ENCODE data around the gene SOX5. TPM values are rescaled to one million over a fixed set of nuclear protein-coding genes. Genes with fewer than 3 reads are reported as not detected.
"Not testable (repeated sequence)": the region's sequence is repeated elsewhere in the genome, so short reads cannot be mapped to it uniquely, and the experiment has no call there.

Gene SOX5
- total RNA-seq, 1 donor from 2014 or later, result 86.8 TPM

GRCh38 chr12:23729359-23729758, 220.1 kb downstream of the SOX5 start:
- H3K27me3 Mint-ChIP-seq (ENCODE audit: low read depth), result no peaks in the 10 kb centered on the region
- H3K36me3 Mint-ChIP-seq (ENCODE audit: low read depth), result peaks cover 47% of the 10 kb centered on the region
- TF ChIP-seq, protein P1, sequence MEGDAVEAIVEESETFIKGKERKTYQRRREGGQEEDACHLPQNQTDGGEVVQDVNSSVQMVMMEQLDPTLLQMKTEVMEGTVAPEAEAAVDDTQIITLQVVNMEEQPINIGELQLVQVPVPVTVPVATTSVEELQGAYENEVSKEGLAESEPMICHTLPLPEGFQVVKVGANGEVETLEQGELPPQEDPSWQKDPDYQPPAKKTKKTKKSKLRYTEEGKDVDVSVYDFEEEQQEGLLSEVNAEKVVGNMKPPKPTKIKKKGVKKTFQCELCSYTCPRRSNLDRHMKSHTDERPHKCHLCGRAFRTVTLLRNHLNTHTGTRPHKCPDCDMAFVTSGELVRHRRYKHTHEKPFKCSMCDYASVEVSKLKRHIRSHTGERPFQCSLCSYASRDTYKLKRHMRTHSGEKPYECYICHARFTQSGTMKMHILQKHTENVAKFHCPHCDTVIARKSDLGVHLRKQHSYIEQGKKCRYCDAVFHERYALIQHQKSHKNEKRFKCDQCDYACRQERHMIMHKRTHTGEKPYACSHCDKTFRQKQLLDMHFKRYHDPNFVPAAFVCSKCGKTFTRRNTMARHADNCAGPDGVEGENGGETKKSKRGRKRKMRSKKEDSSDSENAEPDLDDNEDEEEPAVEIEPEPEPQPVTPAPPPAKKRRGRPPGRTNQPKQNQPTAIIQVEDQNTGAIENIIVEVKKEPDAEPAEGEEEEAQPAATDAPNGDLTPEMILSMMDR (conservative IDR thresholded peaks at IDR 0.05), result no peak
- no peaks in the 10 kb centered on the region for H3K4me1 Mint-ChIP-seq
- no peak overlapping the region for H3K4me3 Mint-ChIP-seq
- H3K9me3 Mint-ChIP-seq, result peaks cover 3% of the 10 kb centered on the region
- no peak overlapping the region for H3K27ac Mint-ChIP-seq (ENCODE audit: unreplicated experiment)
- DNase-seq (ENCODE audit: low read depth, low spot score), result no peak

- H3K36me3 Mint-ChIP-seq (ENCODE audit: low read depth), result peaks cover 37% of the 10 kb centered on the region
- H3K4me3 Mint-ChIP-seq, result no peak overlapping the region
- peaks cover 3% of the 10 kb centered on the region for H3K9me3 Mint-ChIP-seq
- no peak overlapping the region for H3K27ac Mint-ChIP-seq (ENCODE audit: unreplicated experiment)
- no peaks in the 10 kb centered on the region for H3K27me3 Mint-ChIP-seq (ENCODE audit: low read depth)
- no peak for DNase-seq (ENCODE audit: low read depth, low spot score)
- TF ChIP-seq, protein P1 (conservative IDR thresholded peaks at IDR 0.05), result no peak
- peaks cover 9% of the 10 kb centered on the region for H3K4me1 Mint-ChIP-seq
Measured at GRCh38 chr12:23726646-23727045, 222.8 kb downstream of the SOX5 start.

DNA sequence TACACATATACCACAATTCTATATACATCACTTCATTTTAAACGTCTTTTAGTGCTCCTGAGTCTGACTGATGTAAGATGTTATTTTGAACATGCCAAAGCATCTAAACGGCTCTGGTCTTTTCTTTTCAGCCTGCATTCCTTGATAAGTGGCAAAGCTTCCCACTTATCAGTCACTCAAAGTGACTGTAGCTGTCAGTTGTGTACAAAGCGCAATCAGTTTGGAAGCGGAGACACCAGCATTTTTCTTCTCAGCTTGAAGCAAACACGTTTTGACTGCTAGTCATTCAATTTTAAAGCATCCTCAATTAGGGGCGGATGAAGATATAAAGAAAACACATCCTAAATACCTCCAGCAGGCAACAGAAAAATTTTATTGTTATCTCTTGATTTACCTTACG, 226.8 kb downstream of the SOX5 start:
- H3K27me3 Mint-ChIP-seq (ENCODE audit: low read depth), result no peaks in the 10 kb centered on the region
- no peaks in the 10 kb centered on the region for H3K9me3 Mint-ChIP-seq
- no peak overlapping the region for H3K27ac Mint-ChIP-seq (ENCODE audit: unreplicated experiment)
- DNase-seq (ENCODE audit: low read depth, low spot score), result no peak
- H3K4me1 Mint-ChIP-seq, result peaks cover 13% of the 10 kb centered on the region
- no peak overlapping the region for H3K4me3 Mint-ChIP-seq
- TF ChIP-seq, protein P1 (conservative IDR thresholded peaks at IDR 0.05), result no peak
- H3K36me3 Mint-ChIP-seq (ENCODE audit: low read depth), result peaks cover 18% of the 10 kb centered on the region

GRCh38 chr12:23721268-23721667, 228.2 kb downstream of the SOX5 start:
- peaks cover 17% of the 10 kb centered on the region for H3K36me3 Mint-ChIP-seq (ENCODE audit: low read depth)

GRCh38 chr12:23719493-23719892, 230.0 kb downstream of the SOX5 start:
- Mint-ChIP-seq H3K36me3 (ENCODE audit: low read depth) (peaks cover 2% of the 10 kb centered on the region), H3K4me1 (peaks cover 13% of the 10 kb centered on the region), H3K27ac (ENCODE audit: unreplicated experiment) (no peak overlapping the region), H3K27me3 (ENCODE audit: low read depth) (no peaks in the 10 kb centered on the region), H3K4me3 (no peak overlapping the region), H3K9me3 (no peaks in the 10 kb centered on the region)
- TF ChIP-seq, protein P1 (conservative IDR thresholded peaks at IDR 0.05), result no peak
- no peak for DNase-seq (ENCODE audit: low read depth, low spot score)

More at GRCh38 chr12:23721268-23721667, 228.2 kb downstream of the SOX5 start:
- H3K27ac Mint-ChIP-seq (ENCODE audit: unreplicated experiment), result no peak overlapping the region
- no peaks in the 10 kb centered on the region for H3K27me3 Mint-ChIP-seq (ENCODE audit: low read depth)
- TF ChIP-seq, protein P1 (conservative IDR thresholded peaks at IDR 0.05), result no peak
- DNase-seq (ENCODE audit: low read depth, low spot score), result no peak
- H3K4me3 Mint-ChIP-seq, result no peak overlapping the region
- peaks cover 13% of the 10 kb centered on the region for H3K4me1 Mint-ChIP-seq
- no peaks in the 10 kb centered on the region for H3K9me3 Mint-ChIP-seq

DNA sequence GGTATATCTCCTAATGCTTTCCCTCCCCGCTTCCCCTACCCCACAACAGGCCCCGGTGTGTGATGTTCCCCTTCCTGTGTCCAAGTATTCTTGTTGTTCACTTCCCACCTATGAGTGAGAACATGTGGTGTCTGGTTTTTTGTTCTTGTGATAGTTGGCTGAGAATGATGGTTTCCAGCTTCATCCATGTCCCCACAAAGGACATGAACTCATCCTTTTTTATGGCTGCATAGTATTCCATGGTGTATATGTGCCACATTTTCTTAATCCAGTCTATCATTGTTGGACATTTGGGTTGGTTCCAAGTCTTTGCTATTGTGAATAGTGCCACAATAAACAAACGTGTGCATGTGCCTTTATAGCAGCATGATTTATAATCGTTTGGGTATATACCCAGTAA, 239.1 kb downstream of the SOX5 start:
- H3K36me3 Mint-ChIP-seq (ENCODE audit: low read depth); DNase-seq (ENCODE audit: low read depth, low spot score); H3K27me3 Mint-ChIP-seq (ENCODE audit: low read depth); H3K9me3 Mint-ChIP-seq; H3K27ac Mint-ChIP-seq (ENCODE audit: unreplicated experiment): not testable (repeated sequence)
- Mint-ChIP-seq H3K4me1 (peaks cover 12% of the 10 kb centered on the region), H3K4me3 (peak overlapping the region; percentile 27)

Data from neural crest cell (in vitro differentiated cells).